ENCODE measurements around the gene TCOF1. TPM values are rescaled to one million over a fixed set of nuclear protein-coding genes. Genes with fewer than 3 reads are reported as not detected.

The TCOF1 gene
- total RNA-seq, 2 donors from 2014 or later = 17.5 to 18.1 TPM

- Histone ChIP-seq H3K4me3 (no peak overlapping the region), H3K4me1 (peaks cover 0 to 33% of the 10 kb centered on the region in 2 donors), H3K36me3 (peaks cover 44% of the 10 kb centered on the region), H3K27ac (no peak overlapping the region), H3K9me3 (no peaks in the 10 kb centered on the region), H3K27me3 (no peaks in the 10 kb centered on the region)
- TF ChIP-seq, protein P1, sequence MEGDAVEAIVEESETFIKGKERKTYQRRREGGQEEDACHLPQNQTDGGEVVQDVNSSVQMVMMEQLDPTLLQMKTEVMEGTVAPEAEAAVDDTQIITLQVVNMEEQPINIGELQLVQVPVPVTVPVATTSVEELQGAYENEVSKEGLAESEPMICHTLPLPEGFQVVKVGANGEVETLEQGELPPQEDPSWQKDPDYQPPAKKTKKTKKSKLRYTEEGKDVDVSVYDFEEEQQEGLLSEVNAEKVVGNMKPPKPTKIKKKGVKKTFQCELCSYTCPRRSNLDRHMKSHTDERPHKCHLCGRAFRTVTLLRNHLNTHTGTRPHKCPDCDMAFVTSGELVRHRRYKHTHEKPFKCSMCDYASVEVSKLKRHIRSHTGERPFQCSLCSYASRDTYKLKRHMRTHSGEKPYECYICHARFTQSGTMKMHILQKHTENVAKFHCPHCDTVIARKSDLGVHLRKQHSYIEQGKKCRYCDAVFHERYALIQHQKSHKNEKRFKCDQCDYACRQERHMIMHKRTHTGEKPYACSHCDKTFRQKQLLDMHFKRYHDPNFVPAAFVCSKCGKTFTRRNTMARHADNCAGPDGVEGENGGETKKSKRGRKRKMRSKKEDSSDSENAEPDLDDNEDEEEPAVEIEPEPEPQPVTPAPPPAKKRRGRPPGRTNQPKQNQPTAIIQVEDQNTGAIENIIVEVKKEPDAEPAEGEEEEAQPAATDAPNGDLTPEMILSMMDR (IDR thresholded peaks at IDR 0.05) = no peak
- DNase-seq (ENCODE audit: low spot score) = no peak
These were observed 89.1 kb downstream of the TCOF1 start for GRCh38 chr5:150446583-150446982.

DNA sequence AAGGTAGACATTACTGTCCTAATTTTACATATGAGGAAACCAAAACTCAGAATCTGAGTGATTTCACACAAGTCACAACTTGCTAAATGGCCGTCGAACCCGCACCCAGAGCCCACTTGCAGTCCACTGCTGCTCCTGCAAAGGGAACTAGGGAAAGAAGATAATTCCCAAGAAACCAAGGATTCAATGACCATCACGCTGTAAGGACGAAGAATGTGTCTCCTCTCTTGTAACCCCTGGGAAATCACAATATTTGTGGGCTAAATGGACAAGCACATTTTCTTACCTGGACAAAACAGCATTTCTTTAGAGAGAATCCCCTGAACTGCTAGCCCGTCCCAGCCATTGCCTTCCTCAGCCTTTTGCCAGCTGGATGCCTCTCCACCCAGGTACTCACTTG is 89.7 kb downstream of the TCOF1 start:
- Histone ChIP-seq H3K27me3 (no peaks in the 10 kb centered on the region), H3K27ac (no peak overlapping the region), H3K4me3 (no peak overlapping the region), H3K4me1 (peaks cover 0 to 29% of the 10 kb centered on the region in 2 donors), H3K36me3 (peaks cover 44% of the 10 kb centered on the region), H3K9me3 (no peaks in the 10 kb centered on the region)
- TF ChIP-seq, protein P1 (IDR thresholded peaks at IDR 0.05) = no peak
- no peak for DNase-seq (ENCODE audit: low spot score)

GRCh38 chr5:150448334-150448733 is 90.8 kb downstream of the TCOF1 start:
- H3K27me3 ChIP-seq = no peaks in the 10 kb centered on the region
- H3K36me3 ChIP-seq = peaks cover 42% of the 10 kb centered on the region
- no peak for DNase-seq (ENCODE audit: low spot score)

GRCh38 chr5:150448952-150449516 is 91.5 kb downstream of the TCOF1 start:
- Histone ChIP-seq H3K27ac (peak overlapping the region; percentile 92 to 94), H3K9me3 (no peaks in the 10 kb centered on the region), H3K27me3 (no peaks in the 10 kb centered on the region), H3K4me1 (peaks cover 0 to 22% of the 10 kb centered on the region in 2 donors), H3K36me3 (peaks cover 35% of the 10 kb centered on the region), H3K4me3 (peak overlapping the region; percentile 76 to 77)
- TF ChIP-seq, protein P1 (IDR thresholded peaks at IDR 0.05) = no peak
- peak; percentile 60 for DNase-seq (ENCODE audit: low spot score)

More at GRCh38 chr5:150448334-150448733, 90.8 kb downstream of the TCOF1 start:
- TF ChIP-seq, protein P1 (IDR thresholded peaks at IDR 0.05) = no peak
- H3K9me3 ChIP-seq = no peaks in the 10 kb centered on the region
- H3K4me3 ChIP-seq = peak overlapping the region; percentile 76 to 77
- H3K4me1 ChIP-seq = peaks cover 0 to 22% of the 10 kb centered on the region in 2 donors
- peak overlapping the region; percentile 92 to 94 for H3K27ac ChIP-seq

Other genes starting within 250 kb of the TCOF1 start
- 10 to 100 TPM; 68.3 to 68.7 TPM for gene PDGFRB, start 201.9 kb upstream of the TCOF1 start, total RNA-seq
- not detected for gene CDX1, start 190.9 kb upstream of the TCOF1 start, total RNA-seq
- gene SLC6A7, start 167.6 kb upstream of the TCOF1 start, total RNA-seq = not detected
- gene CAMK2A, start 67.9 kb upstream of the TCOF1 start, total RNA-seq = 10 to 100 TPM in 1 of 2 donors, 1 to 10 TPM in 1; 4.9 to 18.2 TPM
- under 1 TPM; 0.30 to 0.83 TPM for gene ARSI, start 54.8 kb upstream of the TCOF1 start, total RNA-seq
- gene CD74, start 55.2 kb downstream of the TCOF1 start, total RNA-seq = 100 to 1,000 TPM; 268 to 424 TPM
- 1,000 to 10,000 TPM; 1,334 to 2,461 TPM for gene RPS14, start 92.0 kb downstream of the TCOF1 start, total RNA-seq
- gene NDST1, start 150.4 kb downstream of the TCOF1 start, total RNA-seq = 10 to 100 TPM; 81.4 to 91.8 TPM

Data from right atrium auricular region (tissue), 2 donors.